ENCODE measurements around the gene POLR3B.
"Not testable (repeated sequence)": the region's sequence is repeated elsewhere in the genome, so short reads cannot be mapped to it uniquely, and the experiment has no call there.

POLR3B gene

GRCh38 chr12:106417926-106418910 is 60.7 kb downstream of the POLR3B start:
- FAIRE-seq: no peak

GRCh38 chr12:106418970-106419369 is 61.4 kb downstream of the POLR3B start:
- no peak for FAIRE-seq

DNA sequence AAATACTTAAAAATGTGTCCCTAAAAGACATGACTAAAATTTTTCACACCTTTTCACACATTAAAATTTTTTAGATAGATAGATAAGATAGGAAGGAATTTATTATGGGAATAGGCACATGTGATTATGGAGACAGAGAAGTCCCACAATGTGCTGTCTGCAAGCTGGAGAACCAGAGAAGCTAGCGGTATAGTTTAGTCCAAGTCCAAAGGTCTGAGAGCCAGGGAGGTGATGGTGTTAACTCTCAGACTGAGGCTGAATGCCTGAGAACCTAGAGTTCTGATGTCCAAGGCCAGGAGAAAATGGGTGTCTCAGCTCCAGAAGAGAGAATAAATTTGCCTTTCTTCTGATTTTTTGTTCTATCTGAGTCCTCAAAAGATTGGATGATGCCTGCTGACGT is 65.7 kb downstream of the POLR3B start:
- FAIRE-seq: no peak

GRCh38 chr12:106425061-106425702 is 67.6 kb downstream of the POLR3B start:
- FAIRE-seq: no peak

GRCh38 chr12:106427917-106428316 is 70.4 kb downstream of the POLR3B start:
- FAIRE-seq: no peak

GRCh38 chr12:106428384-106428783 is 70.8 kb downstream of the POLR3B start:
- no peak for FAIRE-seq

DNA sequence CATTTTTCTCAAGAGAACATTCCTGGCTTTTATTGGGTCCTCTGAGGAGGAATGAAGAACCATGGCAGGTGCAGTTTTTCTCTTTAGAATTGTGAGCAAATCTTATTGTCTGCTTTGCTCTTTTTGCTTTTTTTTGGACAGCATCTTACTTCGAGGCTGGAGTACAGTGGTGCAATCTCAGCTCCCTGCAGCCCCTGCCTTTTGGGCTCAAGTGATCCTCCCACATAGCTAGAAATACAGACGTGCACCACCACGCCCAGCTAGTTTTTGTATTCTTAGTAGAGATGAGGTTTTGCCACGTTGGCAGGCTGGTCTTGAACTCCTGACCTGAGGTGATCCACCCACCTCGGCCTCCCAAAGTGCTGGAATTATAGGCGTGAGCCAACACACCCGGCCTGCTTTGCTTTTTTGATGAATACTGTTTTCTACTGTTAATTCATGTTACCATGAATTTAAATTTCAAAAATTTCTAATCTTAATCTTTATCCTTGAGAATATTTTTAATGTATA is 71.5 kb downstream of the POLR3B start:
- no peak for FAIRE-seq

DNA sequence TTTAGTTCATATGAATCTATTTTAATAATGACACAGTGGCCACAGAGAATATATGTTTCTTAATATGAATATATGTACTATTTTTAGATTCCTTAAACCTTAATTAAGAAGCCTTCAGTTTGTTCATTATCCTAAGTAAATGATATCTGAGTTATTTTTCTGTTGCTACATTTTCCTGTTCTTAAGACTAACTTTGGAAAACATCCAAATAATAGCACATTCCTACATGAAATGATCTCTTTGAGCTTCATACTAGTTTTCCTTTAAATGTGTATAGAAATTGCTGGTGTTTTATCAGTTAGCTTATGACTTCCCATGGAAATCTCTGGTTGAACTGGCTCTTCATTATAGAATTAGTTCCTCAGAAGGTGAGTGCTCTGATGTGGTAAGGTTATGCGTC is 72.1 kb downstream of the POLR3B start:
- no peak for FAIRE-seq

- FAIRE-seq: no peak
These were observed 74.4 kb downstream of the POLR3B start for GRCh38 chr12:106431839-106432411.

GRCh38 chr12:106433055-106433454 is 75.5 kb downstream of the POLR3B start:
- FAIRE-seq: no peak

DNA sequence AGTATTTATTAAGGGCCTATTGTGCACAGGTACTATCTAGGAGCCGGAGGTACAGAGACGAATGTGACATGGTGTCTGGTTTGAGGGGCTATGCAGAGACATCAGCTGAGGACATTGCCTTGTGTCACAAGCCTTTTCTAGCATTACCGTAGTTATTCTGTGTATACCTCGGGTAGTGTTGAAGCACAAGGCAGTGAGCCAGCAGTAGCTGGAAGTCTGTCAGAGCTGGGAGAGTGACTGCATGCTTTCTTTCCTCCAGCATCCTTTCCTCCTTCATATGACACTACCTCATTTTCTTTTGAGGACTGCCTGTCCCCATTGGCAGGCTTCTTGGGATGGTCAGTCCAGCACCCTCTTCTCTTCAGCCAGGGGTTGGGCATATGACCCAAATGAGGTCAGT is 77.0 kb downstream of the POLR3B start:
- FAIRE-seq: no peak

- FAIRE-seq: no peak
These were observed 78.6 kb downstream of the POLR3B start for GRCh38 chr12:106436164-106436563.

DNA sequence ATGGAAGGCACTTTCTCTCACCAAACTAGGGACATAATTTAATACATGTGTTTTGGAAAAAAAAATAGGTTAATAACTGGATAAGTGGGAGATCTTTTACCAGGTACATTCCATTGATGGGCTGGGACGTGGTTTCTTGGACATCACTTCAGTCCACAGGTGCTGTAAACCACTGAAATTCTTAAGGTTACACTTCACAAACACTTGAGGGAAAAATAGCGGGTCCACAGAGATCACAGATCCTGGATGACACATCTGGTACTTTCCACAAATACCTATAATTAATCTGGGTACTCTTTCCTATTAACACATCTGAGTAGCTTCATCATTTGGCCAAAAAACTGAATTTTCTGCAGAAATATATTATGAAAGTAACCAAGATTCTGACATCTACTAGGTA is 85.0 kb downstream of the POLR3B start:
- FAIRE-seq: no peak

GRCh38 chr12:106445053-106445452 is 87.5 kb downstream of the POLR3B start:
- FAIRE-seq: no peak

DNA sequence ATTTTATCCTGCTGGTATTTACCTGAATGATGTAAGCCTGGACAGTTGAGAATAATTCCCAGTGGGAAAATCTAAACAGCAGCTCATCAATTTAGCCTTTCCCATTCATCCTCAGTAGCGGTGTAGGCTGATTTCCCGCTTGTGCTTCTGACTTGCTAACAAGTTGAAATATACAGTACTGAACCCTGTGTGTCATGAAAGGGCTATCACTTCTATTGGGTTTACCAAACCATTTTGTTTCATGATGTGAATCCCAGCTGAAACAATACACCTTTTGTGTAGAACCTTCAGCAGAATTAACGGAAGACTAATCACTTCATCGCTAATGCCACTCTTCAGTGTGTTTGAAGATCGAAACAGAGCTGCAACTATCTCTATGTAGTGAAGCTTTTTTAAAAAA is 88.4 kb downstream of the POLR3B start:
- no peak for FAIRE-seq

DNA sequence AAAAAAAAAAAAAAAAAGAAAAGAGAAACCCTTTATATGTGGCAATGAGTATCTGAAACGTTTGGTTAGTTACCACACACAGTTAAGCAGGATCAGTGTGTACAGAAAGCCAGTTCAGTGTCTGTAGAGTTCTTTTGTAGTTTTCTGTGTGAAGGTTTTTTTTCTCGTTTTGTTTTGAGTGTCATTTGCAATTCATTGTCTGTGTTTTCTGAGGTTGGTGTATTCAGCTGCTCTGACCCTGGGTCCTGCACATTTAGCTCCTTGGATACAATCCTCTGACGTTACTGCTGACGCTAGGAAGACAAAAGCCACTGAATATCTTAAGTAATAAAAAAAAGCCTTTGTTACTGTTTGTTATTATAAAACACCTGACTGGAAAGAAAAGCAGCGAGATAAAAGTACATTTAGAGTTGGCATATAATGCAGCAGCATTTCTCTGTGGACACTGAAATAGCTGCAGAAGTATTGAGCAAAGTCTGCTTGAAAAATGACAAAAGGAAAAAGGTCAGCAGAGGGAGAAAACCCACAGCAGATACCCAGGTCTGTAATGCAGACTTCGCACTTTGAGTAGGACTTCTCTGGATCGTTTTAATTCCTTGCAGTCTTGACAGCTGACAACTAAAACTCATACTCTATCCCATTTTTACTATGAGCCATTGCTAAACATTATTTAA is 89.0 kb downstream of the POLR3B start:
- FAIRE-seq: no peak

GRCh38 chr12:106452309-106452708 is 94.8 kb downstream of the POLR3B start:
- FAIRE-seq: no peak

GRCh38 chr12:106455111-106455510 is 97.6 kb downstream of the POLR3B start:
- FAIRE-seq: no peak

DNA sequence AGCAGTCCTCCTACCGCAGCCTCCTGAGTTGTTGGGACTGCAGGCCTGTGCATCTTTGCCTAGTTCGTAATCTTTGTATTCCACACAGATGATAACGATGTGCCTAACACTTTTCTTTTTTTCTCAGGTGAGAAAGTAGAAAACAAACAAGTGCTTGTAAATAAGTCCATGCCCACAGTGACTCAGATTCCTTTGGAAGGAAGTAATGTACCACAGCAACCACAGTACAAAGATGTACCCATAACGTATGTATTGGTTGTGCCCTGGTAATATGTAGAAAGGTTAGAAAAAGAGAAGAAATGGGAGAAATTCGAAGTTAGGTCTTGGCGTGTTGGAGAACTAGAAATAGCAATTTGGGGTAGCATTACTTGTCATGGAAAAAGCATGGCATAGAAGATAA is 101.6 kb downstream of the POLR3B start:
- no peak for FAIRE-seq

DNA sequence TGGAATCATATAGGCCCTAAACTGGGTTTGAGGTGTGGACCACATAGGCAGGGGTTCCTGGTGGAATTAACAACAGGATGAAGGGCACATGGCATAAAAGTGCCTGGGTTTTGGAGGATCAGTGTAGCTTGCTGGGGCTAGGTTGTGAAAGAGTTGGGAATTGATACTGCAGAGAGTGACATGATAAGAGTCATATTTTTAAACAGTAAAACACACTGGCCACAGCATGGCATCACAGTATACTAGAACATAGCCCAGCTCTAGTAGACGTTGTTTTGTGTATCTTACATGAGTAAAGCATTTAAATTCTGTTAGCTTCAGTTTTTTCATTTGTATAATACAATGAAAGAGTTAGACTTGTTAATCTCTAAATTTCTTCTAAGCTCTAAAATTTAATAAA is 102.0 kb downstream of the POLR3B start:
- FAIRE-seq: no peak

DNA sequence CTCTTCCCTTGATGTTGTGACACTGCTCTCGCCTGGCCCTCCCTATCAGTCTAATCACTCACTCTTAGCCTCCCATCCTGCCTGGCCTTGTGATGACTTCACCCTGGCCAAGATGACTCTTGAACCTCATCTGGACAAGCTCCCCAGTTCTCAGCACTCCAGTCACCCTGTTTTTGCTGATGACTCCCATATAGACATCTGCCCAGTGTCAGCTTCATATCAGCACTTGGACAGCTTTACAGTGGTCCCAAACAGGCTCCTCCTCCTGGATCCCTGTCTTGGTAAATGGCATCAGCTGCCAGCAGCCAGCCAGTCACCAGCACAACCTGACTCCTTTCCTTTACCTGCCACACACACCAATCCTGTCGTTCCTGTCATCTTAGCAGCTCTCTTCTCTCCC is 104.2 kb downstream of the POLR3B start:
- FAIRE-seq: no peak

- not testable (repeated sequence) for FAIRE-seq
These were observed 108.1 kb downstream of the POLR3B start for GRCh38 chr12:106465605-106466004.

DNA sequence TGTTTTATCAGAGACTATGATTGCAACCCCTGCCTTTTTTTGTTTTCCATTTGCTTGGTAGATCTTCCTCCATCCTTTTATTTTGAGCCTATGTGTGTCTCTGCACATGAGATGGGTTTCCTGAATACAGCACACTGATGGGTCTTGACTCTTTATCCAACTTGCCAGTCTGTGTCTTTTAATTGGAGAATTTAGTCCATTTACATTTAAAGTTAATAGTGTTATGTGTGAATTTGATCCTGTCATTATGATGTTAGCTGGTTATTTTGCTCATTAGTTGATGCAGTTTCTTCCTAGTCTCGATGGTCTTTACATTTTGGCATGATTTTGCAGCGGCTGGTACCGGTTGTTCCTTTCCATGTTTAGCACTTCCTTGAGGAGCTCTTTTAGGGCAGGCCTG is 118.1 kb downstream of the POLR3B start:
- FAIRE-seq: not testable (repeated sequence)
